ENCODE results near the gene CUL7.
"Not testable (repeated sequence)": the region's sequence is repeated elsewhere in the genome, so short reads cannot be mapped to it uniquely, and the experiment has no call there.

The CUL7 gene

GRCh38 chr6:43013097-43013842 lies 40.4 kb downstream of the CUL7 start:
- DNase-seq = no peak

GRCh38 chr6:43012364-43012763 lies 41.3 kb downstream of the CUL7 start:
- no peak for DNase-seq

GRCh38 chr6:43011207-43011606 lies 42.4 kb downstream of the CUL7 start:
- no peak for DNase-seq

GRCh38 chr6:43009124-43009523 lies 44.5 kb downstream of the CUL7 start:
- DNase-seq = no peak

- no peak for DNase-seq
These were observed 46.5 kb downstream of the CUL7 start for GRCh38 chr6:43007126-43007525.

GRCh38 chr6:43006251-43006650 lies 47.4 kb downstream of the CUL7 start:
- DNase-seq = no peak

- DNase-seq = no peak
These were observed 47.8 kb downstream of the CUL7 start for GRCh38 chr6:43005844-43006243.

- DNase-seq = no peak
These were observed 51.8 kb downstream of the CUL7 start for GRCh38 chr6:43001843-43002242.

- DNase-seq = not testable (repeated sequence)
These were observed 55.4 kb downstream of the CUL7 start for GRCh38 chr6:42998205-42998604.

- no peak for DNase-seq
These were observed 57.1 kb downstream of the CUL7 start for GRCh38 chr6:42996513-42996912.

- DNase-seq = no peak
These were observed 60.2 kb downstream of the CUL7 start for GRCh38 chr6:42993445-42993844.

- no peak for DNase-seq
These were observed 63.7 kb downstream of the CUL7 start for GRCh38 chr6:42989923-42990322.

GRCh38 chr6:42988486-42989020 lies 65.1 kb downstream of the CUL7 start:
- DNase-seq = no peak

Data from cortex of kidney (tissue), 1 donor.